ENCODE measurements around the gene NIP7.
A peak's percentile ranks its signal among the peaks of the same experiment; 100 is the strongest.

Gene NIP7

GRCh38 chr16:69371564-69371963 is 32.0 kb downstream of the NIP7 start:
- WGBS, result 100% methylated on average over 1 of the region's 2 CpGs
- H3K36me3 ChIP-seq (ENCODE audit: insufficient read depth, low read length), result peaks cover 89% of the 10 kb centered on the region

GRCh38 chr16:69373019-69373418 is 33.4 kb downstream of the NIP7 start:
- H3K4me3 ChIP-seq (ENCODE audit: low read length), result no peak overlapping the region
- H3K27ac ChIP-seq (ENCODE audit: low read depth, low read length), result no peak overlapping the region
- H3K36me3 ChIP-seq (ENCODE audit: insufficient read depth, low read length), result peaks cover 81% of the 10 kb centered on the region
- H3K27me3 ChIP-seq (ENCODE audit: insufficient read depth, low read length), result no peaks in the 10 kb centered on the region
- no peaks in the 10 kb centered on the region for H3K4me1 ChIP-seq (ENCODE audit: insufficient read depth, low read length)
- H3K9me3 ChIP-seq (ENCODE audit: insufficient read depth, low read depth, low read length), result no peaks in the 10 kb centered on the region
- H3K9ac ChIP-seq (ENCODE audit: low read depth, low read length), result no peak overlapping the region
- WGBS, result 72% methylated on average over 1 of the region's 1 CpG

More at GRCh38 chr16:69371564-69371963, 32.0 kb downstream of the NIP7 start:
- H3K9me3 ChIP-seq (ENCODE audit: insufficient read depth, low read depth, low read length), result no peaks in the 10 kb centered on the region
- H3K4me1 ChIP-seq (ENCODE audit: insufficient read depth, low read length), result no peaks in the 10 kb centered on the region
- no peak overlapping the region for H3K9ac ChIP-seq (ENCODE audit: low read depth, low read length)
- H3K27ac ChIP-seq (ENCODE audit: low read depth, low read length), result no peak overlapping the region
- H3K4me3 ChIP-seq (ENCODE audit: low read length), result no peak overlapping the region
- H3K27me3 ChIP-seq (ENCODE audit: insufficient read depth, low read length), result no peaks in the 10 kb centered on the region

- 95% methylated on average over 9 of the region's 10 CpGs for WGBS
Measured at GRCh38 chr16:69376393-69377059, 37.0 kb downstream of the NIP7 start.

GRCh38 chr16:69378036-69378435 is 38.5 kb downstream of the NIP7 start:
- Histone ChIP-seq H3K9me3 (ENCODE audit: insufficient read depth, low read depth, low read length) (no peaks in the 10 kb centered on the region), H3K9ac (ENCODE audit: low read depth, low read length) (no peak overlapping the region), H3K27me3 (ENCODE audit: insufficient read depth, low read length) (no peaks in the 10 kb centered on the region), H3K4me3 (ENCODE audit: low read length) (no peak overlapping the region), H3K4me1 (ENCODE audit: insufficient read depth, low read length) (no peaks in the 10 kb centered on the region), H3K36me3 (ENCODE audit: insufficient read depth, low read length) (peaks cover 82% of the 10 kb centered on the region), H3K27ac (ENCODE audit: low read depth, low read length) (no peak overlapping the region)
- 93% methylated on average over 1 of the region's 1 CpG for WGBS

More at GRCh38 chr16:69376393-69377059, 37.0 kb downstream of the NIP7 start:
- Histone ChIP-seq H3K4me3 (ENCODE audit: low read length) (no peak overlapping the region), H3K27ac (ENCODE audit: low read depth, low read length) (no peak overlapping the region), H3K27me3 (ENCODE audit: insufficient read depth, low read length) (no peaks in the 10 kb centered on the region), H3K4me1 (ENCODE audit: insufficient read depth, low read length) (no peaks in the 10 kb centered on the region), H3K36me3 (ENCODE audit: insufficient read depth, low read length) (peaks cover 81% of the 10 kb centered on the region), H3K9ac (ENCODE audit: low read depth, low read length) (no peak overlapping the region), H3K9me3 (ENCODE audit: insufficient read depth, low read depth, low read length) (no peaks in the 10 kb centered on the region)

GRCh38 chr16:69378760-69379159 is 39.2 kb downstream of the NIP7 start:
- Histone ChIP-seq H3K27me3 (ENCODE audit: insufficient read depth, low read length) (no peaks in the 10 kb centered on the region), H3K9ac (ENCODE audit: low read depth, low read length) (no peak overlapping the region), H3K36me3 (ENCODE audit: insufficient read depth, low read length) (peaks cover 82% of the 10 kb centered on the region), H3K9me3 (ENCODE audit: insufficient read depth, low read depth, low read length) (no peaks in the 10 kb centered on the region), H3K4me3 (ENCODE audit: low read length) (no peak overlapping the region), H3K27ac (ENCODE audit: low read depth, low read length) (no peak overlapping the region), H3K4me1 (ENCODE audit: insufficient read depth, low read length) (no peaks in the 10 kb centered on the region)
- 100% methylated on average over 1 of the region's 1 CpG for WGBS

GRCh38 chr16:69381231-69381630 is 41.7 kb downstream of the NIP7 start:
- H3K9me3 ChIP-seq (ENCODE audit: insufficient read depth, low read depth, low read length), result no peaks in the 10 kb centered on the region
- no peak overlapping the region for H3K9ac ChIP-seq (ENCODE audit: low read depth, low read length)
- no peak overlapping the region for H3K4me3 ChIP-seq (ENCODE audit: low read length)
- H3K27ac ChIP-seq (ENCODE audit: low read depth, low read length), result no peak overlapping the region
- H3K4me1 ChIP-seq (ENCODE audit: insufficient read depth, low read length), result peaks cover 6% of the 10 kb centered on the region; the same call in 1 of the 2 replicates
- no peaks in the 10 kb centered on the region for H3K27me3 ChIP-seq (ENCODE audit: insufficient read depth, low read length)
- WGBS, result 97% methylated on average over 2 of the region's 2 CpGs
- peaks cover 71% of the 10 kb centered on the region for H3K36me3 ChIP-seq (ENCODE audit: insufficient read depth, low read length)

- Histone ChIP-seq H3K36me3 (ENCODE audit: insufficient read depth, low read length) (peaks cover 71% of the 10 kb centered on the region), H3K9me3 (ENCODE audit: insufficient read depth, low read depth, low read length) (no peaks in the 10 kb centered on the region), H3K4me3 (ENCODE audit: low read length) (no peak overlapping the region), H3K27ac (ENCODE audit: low read depth, low read length) (no peak overlapping the region), H3K4me1 (ENCODE audit: insufficient read depth, low read length) (peaks cover 6% of the 10 kb centered on the region; the same call in 1 of the 2 replicates), H3K27me3 (ENCODE audit: insufficient read depth, low read length) (no peaks in the 10 kb centered on the region), H3K9ac (ENCODE audit: low read depth, low read length) (no peak overlapping the region)
- 100% methylated on average over 2 of the region's 2 CpGs for WGBS
Measured at GRCh38 chr16:69382421-69382820, 42.8 kb downstream of the NIP7 start.

- WGBS, result 24% methylated on average over 6 of the region's 6 CpGs
- Histone ChIP-seq H3K9me3 (ENCODE audit: insufficient read depth, low read depth, low read length) (no peaks in the 10 kb centered on the region), H3K9ac (ENCODE audit: low read depth, low read length) (peak overlapping the region; percentile 87), H3K36me3 (ENCODE audit: insufficient read depth, low read length) (peaks cover 45% of the 10 kb centered on the region), H3K4me3 (ENCODE audit: low read length) (peak overlapping the region; percentile 97), H3K4me1 (ENCODE audit: insufficient read depth, low read length) (peaks cover 6% of the 10 kb centered on the region; the same call in 1 of the 2 replicates), H3K27ac (ENCODE audit: low read depth, low read length) (peak overlapping the region; percentile 70; the same call in 1 of the 2 replicates), H3K27me3 (ENCODE audit: insufficient read depth, low read length) (no peaks in the 10 kb centered on the region)
Measured at GRCh38 chr16:69384974-69385373, 45.4 kb downstream of the NIP7 start.

- H3K9me3 ChIP-seq (ENCODE audit: insufficient read depth, low read depth, low read length), result no peaks in the 10 kb centered on the region
- WGBS, result 100% methylated on average over 1 of the region's 1 CpG
- H3K9ac ChIP-seq (ENCODE audit: low read depth, low read length), result no peak overlapping the region
- no peak overlapping the region for H3K27ac ChIP-seq (ENCODE audit: low read depth, low read length)
- no peaks in the 10 kb centered on the region for H3K27me3 ChIP-seq (ENCODE audit: insufficient read depth, low read length)
- H3K4me1 ChIP-seq (ENCODE audit: insufficient read depth, low read length), result peaks cover 6% of the 10 kb centered on the region; the same call in 1 of the 2 replicates
- no peak overlapping the region for H3K4me3 ChIP-seq (ENCODE audit: low read length)
- H3K36me3 ChIP-seq (ENCODE audit: insufficient read depth, low read length), result peaks cover 30% of the 10 kb centered on the region
Measured at GRCh38 chr16:69386596-69386995, 47.0 kb downstream of the NIP7 start.

All from HUES64 (cell line).